Stimulated activated CD8-positive, alpha-beta memory T cell treated with anti-CD3 and anti-CD28 coated beads, Interleukin-7, amount 100 ng/mL, for 1 hour (primary cell): ENCODE data around the gene ZBTB25.

Source experiments
- DNase-seq, 2 donors: peaks; one replicate each; pipeline ENCODE4 v3.0.0-alpha.2; 2020; ENCODE audit warnings: low read depth in 2 of 2

The ZBTB25 gene

GRCh38 chr14:64442300-64442988, 61.2 kb downstream of the ZBTB25 start:
- no peak for DNase-seq

DNA sequence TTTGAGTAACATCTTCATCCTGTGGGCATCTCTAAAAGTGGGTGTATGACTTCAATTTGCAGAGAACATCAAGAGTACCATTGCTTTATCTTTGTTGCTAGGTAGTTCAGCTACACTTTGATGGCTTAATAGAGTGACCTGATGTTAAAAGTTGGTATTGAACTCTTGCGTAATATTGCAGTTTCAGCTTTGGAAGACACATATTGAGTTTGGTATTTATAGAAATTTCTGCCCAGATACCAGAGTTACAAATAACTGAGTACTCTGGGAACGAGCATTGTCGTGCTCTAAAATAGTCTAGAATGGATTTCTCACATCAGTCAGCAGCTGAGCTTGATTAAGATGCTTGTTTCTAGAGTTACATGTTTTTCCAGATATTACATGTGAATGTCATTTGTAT, 63.1 kb downstream of the ZBTB25 start:
- no peak for DNase-seq

- no peak for DNase-seq
Observed at GRCh38 chr14:64439141-64439540, 64.5 kb downstream of the ZBTB25 start.

GRCh38 chr14:64438181-64438841, 65.3 kb downstream of the ZBTB25 start:
- no peak for DNase-seq

GRCh38 chr14:64434528-64434927, 69.1 kb downstream of the ZBTB25 start:
- DNase-seq: no peak

- DNase-seq: no peak
Observed at GRCh38 chr14:64423987-64424386, 79.7 kb downstream of the ZBTB25 start.

DNA sequence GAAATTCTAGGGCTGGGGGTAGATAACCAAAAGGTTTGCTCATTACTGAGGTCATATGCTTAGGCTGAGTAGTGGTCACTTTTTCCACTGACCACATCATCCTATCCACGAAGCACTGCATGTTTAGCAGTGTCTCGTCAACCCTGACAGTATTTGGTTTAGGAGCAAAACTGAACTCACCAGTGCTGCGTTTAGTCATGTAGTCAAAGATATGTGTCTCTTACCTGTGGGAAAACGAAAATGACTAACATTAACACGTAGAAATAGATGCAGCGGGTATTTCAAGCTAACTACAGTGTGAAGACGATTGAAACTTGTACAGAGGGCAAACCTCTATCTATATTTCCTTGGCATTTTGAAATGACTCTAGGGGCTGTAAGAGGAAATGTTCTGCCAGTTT, 80.9 kb downstream of the ZBTB25 start:
- DNase-seq: no peak

DNA sequence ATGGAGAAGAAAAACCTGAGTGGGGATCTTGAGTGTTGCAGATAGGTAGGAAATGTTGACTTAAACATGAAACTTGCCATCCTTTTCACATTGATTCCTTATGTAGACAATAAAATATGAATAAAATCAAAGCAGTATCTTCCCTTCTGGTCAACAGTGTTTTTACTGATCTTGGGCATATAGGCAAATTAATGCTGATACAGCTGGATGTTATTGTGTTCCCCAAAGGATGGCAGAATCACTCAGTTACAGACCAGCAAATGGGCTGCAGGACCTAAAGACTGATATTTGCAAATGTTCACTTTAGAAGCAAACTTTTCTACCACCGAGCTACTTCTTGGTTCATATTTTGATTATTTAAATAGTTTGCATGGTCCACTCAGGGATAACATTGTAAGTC, 81.6 kb downstream of the ZBTB25 start:
- no peak for DNase-seq

DNA sequence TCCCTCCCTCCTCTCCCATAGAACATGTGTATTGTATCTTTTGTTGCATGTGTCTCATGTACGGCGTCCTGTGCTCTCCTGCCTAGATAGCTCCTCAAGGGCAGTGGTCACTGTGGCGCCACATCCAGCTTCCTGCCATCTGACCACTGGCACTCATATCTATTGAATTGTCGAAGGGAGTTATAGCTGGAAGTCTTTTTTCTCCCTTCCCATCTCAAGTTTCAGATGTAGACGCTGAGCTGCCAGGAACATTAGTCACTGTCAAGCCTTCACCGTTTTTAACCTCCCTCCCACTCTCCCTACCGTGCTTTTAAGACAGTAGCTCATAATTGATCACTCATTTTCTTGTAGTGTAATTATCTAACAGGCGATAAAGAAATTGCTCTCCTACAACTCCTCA, 82.5 kb downstream of the ZBTB25 start:
- DNase-seq: no peak

DNA sequence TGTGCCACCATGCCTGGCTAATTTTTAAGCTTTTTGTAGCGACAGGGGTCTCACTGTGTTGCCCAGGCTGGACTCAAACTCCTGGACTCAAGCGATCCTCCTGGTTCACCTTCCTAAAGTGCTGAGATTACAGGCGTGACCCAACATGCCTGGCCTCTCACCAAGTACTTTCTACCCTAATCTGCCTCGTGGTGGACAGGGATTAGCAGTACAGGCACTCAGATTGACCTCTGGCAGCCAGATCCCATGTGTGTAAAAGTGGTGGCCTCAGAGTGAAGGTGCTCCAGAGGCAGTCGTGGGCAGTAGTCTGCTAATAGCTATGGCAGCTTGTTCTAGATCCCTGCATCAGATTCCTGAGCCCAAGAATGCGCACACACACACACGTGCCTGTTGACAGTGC, 84.6 kb downstream of the ZBTB25 start:
- DNase-seq: no peak

GRCh38 chr14:64417771-64418125, 85.9 kb downstream of the ZBTB25 start:
- no peak for DNase-seq

- DNase-seq: no peak
Observed at GRCh38 chr14:64417055-64417770, 86.4 kb downstream of the ZBTB25 start.

DNA sequence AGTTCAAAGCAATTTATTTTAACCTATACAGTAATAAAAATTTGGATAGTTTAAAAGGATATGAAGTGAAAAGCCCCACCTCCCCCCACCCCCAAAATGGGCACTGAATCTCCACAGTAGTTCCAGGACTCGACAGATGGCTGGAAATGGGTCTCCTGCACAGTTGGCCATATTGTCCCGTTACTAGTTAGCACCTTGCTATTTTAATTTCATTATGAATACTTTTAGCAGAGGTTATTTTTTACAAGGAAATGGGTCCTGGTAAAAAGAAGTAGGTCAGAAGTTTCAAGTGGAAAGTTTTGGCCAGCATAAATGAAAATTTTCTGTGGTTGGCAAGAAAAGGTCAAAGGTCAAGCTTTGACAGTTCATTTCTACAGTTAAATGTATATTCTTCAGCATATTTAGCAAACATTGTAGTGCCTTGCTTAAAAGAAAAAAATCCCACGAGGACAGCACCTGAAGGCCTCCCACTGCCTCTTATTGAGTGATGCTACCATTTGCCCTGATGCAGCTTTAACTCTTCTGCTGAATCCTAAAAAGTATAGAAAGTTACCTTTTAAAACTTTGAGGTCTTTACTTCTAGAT, 87.2 kb downstream of the ZBTB25 start:
- DNase-seq: no peak

DNA sequence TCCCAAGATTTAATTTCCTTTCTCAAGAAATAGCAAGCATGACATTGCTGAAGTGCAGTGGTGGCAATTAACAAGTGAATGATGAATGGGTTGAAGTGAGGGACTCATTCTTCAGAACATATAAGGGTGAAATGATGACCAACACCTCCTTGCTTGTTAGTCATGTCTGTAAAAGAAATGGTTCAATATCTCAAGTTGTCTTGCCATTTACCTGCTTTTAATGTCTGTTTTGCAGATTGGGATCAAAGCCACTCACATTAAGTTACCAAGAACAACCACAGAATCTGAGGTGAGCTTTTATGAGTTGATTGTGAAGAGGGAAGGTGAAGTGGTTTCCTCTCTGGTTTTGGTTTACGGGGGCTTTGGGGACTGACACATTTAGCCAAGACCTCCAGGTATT, 91.4 kb downstream of the ZBTB25 start:
- no peak for DNase-seq

DNA sequence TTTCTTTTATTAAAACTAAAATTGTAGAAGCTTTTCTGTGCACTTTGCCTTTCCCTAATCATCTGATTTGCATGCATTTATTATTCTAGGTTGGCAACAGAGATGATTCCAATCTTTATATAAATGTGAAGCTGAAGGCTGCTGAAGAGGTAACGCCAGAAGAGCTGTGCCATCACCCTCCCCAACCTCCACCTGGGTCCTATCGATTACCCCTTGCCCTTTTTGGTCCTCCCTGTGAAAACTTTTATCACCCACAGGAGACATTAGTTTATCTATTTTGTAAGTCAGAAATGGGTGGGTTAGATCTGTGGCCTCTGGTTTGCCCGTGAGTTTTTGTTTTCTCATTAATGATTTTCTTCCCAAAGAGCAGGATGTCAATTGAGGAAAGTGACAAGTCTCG, 92.6 kb downstream of the ZBTB25 start:
- no peak for DNase-seq

- DNase-seq: no peak
Observed at GRCh38 chr14:64410084-64410774, 93.4 kb downstream of the ZBTB25 start.

DNA sequence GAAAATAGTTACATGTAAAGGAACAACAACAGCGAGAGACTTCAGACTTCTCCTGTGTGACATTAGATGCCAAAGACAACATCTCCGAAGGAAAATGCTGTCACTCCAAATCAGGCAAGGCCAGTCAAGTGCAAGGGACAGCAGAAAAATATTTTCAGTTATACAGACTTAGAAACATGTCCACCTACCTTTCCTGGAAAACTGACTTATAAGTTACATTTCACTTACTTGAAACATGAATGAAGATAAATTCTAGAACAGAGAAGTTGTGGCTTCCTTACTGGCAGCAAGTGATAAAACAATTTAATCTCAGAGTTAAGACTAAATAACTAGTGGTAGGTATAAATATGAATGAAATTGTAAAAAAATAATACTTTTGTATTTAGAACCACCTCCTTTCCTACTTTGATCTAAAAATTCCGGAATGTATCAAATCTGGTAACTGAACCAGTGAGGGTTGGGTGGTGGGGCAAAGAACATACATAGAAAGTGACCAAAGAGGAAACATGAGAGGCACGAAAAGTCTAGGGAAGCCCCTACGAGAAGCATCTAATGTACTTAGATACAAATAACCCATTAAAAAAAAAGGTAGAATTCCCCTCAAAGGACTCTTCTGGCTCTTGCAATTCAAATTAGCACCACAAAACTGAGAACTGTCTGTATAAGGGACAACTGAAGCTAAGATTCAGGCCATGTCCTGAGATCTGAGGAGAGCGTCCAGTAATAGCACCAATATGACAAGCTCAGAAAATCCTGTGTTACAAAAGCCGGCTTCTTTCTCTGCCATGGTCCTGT, 94.3 kb downstream of the ZBTB25 start:
- no peak for DNase-seq

- DNase-seq: no peak
Observed at GRCh38 chr14:64407329-64407728, 96.3 kb downstream of the ZBTB25 start.

DNA sequence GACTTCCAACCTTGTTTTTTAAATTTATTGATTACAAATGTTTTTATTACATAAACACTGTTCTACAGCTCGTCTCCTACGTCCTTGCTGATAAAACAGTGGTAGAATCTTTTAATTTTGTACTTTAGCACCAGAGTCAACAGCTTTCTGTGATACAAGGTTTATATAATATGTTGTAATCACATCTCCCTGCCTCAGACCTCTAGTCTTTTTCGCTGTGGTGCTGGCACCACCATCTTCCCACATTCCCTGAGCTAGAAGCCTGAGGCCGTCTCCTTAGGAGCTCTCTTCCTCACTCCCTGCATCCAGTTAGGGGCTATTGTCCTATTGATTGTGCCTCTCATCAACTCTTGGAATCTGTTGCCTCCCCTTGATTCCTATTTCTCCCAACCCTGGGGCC, 98.3 kb downstream of the ZBTB25 start:
- no peak for DNase-seq

- no peak for DNase-seq
Observed at GRCh38 chr14:64401949-64402348, 101.7 kb downstream of the ZBTB25 start.

GRCh38 chr14:64400829-64401459, 102.7 kb downstream of the ZBTB25 start:
- DNase-seq: no peak
